Measurements from ENCODE around the gene DNAJC27.
"Not testable (repeated sequence)": the region's sequence is repeated elsewhere in the genome, so short reads cannot be mapped to it uniquely, and the experiment has no call there.

The DNAJC27 gene

DNA sequence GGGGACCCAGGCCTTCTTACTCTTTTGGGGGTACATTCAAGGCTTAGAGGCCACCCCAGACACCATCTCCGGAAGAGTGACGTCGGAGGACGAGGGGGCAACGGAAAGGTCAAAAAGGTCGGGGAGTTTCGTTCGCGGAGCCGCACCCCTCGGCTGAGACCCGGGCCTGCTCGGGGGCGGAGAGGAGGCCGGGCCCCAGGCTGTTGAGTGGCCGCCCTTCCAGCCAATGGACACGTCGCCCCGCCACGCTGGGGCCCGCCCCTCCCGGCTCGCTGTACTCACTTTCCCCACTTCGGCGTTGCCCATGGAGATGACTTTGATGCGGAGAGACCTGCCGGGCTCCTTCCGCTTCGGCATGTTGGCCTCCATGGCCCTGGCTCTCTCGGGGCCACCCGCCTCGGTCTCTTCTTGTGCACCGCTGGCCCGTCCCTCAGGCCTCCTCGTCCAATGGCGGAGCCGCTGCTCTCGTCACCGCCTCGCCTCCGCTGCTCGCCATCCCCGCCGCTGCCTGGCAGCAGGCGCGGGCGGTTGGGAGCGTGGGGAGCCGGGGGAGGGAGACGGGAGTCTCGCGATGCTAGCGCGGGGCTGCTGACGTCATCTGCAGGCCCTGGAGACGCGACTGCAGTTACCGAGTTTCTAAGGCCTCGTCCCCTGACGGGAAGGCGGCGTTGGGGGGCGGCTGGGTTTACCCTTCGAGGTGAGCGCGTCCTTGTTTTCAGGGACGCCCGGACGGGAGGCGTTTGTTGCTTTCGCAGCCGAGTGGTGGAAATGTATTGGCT, at the start of gene DNAJC27:
Gene DNAJC27 (minus strand): TSS at position 420 of the 779 bp plus-strand sequence. CDS start 51 bp downstream, at position 369.
- peak; percentile 99 for DNase-seq (ENCODE audit: low read depth, low spot score)

- DNase-seq (ENCODE audit: low read depth, low spot score): no peak
Measured at GRCh38 chr2:25018681-25019080, 46.9 kb upstream of the DNAJC27 start.

DNA sequence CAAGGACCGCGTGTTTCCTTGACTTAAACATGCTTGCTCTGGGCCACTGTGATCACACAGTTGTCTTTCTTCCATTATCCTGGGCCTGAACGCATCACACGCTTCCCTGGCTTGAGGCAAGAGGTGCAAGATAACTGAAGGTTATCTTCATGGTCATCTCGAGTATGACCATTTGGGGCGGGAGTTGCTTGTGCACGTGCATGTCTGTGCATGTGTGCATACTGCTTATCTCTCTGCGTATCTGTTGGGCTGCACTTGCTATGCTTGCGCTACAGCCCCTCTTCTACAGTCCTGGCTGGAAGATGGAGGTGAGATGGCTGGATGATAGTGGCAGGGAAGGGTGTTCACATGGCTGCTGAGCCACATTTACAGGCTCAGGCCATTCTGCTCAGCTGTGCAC, 42.9 kb upstream of the DNAJC27 start:
- no peak for DNase-seq (ENCODE audit: low read depth, low spot score)

GRCh38 chr2:25011342-25011741, 39.6 kb upstream of the DNAJC27 start:
- DNase-seq (ENCODE audit: low read depth, low spot score): not testable (repeated sequence)

GRCh38 chr2:25009954-25010353, 38.2 kb upstream of the DNAJC27 start:
- DNase-seq (ENCODE audit: low read depth, low spot score): no peak

- no peak for DNase-seq (ENCODE audit: low read depth, low spot score)
Measured at GRCh38 chr2:25002066-25002465, 30.3 kb upstream of the DNAJC27 start.

GRCh38 chr2:25001325-25001637, 29.5 kb upstream of the DNAJC27 start:
- DNase-seq (ENCODE audit: low read depth, low spot score): no peak

DNA sequence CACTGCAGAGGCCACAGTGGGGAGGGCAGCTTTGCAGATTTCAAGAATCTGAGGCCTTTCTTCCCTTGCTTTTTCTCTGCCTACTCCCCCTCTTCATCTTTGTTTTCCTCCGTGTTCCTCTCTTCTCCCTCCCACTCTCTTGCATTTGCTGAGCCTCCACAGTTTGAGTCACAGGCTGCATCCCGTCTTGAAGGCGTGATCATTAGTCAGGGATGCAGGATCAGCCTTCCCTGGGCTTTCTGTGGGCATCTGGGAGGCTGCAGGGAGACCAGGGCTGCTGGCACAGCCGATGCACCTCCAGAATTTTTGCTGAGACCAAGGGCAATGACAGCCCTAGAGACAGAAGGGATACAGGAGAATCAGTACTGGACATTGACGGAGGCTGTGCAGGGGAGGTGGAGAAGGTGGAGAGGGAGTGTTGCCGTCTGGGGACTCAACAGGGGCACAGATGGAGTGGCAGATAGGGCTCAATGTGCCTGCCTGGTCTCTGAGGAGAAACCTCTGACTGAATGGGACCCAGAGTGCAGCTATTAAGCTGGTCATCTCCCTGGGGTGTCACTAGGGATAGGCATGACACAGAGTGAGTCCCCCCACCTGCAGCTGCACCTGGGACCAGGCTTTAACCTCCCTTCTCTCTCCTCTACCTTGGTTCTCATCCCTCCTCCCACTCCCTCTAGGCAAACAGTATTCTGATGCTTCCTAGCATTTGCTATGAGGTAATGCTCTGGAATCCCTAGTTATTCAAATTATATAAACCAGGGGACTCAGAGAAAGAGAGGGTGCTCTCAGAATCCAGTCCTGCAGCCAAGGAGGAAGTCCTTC, 29.0 kb upstream of the DNAJC27 start:
- no peak for DNase-seq (ENCODE audit: low read depth, low spot score)

DNA sequence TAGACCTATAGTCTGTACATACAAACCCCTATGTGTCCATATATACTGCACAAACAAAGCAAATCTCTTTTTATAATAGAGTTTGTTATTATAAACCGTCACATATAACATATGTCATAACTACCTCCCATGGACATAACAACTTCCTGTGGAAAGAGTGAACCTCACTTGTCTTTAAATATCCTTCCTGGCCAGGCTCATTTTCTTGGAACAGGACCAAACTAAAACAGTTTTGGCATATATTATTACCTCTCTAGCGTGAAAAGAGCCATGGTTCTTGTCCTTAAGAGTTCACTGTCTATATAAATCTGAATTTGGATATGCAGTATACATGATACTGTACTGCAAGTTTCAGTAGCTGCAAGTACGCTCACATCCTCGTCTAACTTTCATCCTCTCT, 28.3 kb upstream of the DNAJC27 start:
- no peak for DNase-seq (ENCODE audit: low read depth, low spot score)

DNA sequence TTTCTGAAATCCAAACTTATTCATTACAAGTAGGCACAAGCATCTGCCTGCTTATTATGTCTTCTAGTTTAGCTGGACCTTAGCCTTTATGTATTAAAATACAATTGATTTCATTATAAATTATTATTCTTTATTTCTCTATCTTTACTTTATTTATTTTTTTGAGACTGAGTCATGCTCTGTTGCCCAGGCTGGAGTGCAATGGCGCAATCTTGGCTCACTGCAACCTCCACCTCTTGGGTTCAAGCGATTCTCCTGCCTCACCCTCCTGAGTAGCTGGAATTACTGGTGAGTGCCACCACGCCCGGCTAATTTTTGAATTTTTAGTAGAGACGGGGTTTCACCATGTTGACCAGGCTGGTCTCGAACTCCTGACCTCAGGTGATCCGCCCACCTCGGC, 27.3 kb upstream of the DNAJC27 start:
- DNase-seq (ENCODE audit: low read depth, low spot score): not testable (repeated sequence)

- DNase-seq (ENCODE audit: low read depth, low spot score): no peak
Measured at GRCh38 chr2:24994146-24994724, 22.5 kb upstream of the DNAJC27 start.

GRCh38 chr2:24993406-24994145, 21.8 kb upstream of the DNAJC27 start:
- DNase-seq (ENCODE audit: low read depth, low spot score): no peak

DNA sequence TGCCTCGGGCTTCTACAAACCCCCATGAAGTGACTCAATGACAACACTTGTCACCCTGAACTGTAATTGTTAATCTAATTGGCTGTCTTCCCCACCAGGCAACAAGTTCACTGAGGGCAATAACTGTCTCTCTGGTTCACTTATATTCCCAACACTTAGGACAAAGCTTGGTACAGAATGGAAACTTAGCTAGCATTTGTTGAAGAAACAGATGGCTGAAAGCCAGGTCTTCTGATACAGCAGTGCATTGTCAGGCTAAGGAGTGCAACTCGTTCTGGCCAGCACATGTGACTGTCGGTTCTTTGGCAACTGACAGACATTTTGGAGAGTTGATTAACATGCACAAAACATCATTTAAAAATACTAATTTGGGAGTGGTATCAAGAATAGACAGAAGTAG, 14.6 kb upstream of the DNAJC27 start:
- DNase-seq (ENCODE audit: low read depth, low spot score): no peak

GRCh38 chr2:24985511-24985910, 13.8 kb upstream of the DNAJC27 start:
- no peak for DNase-seq (ENCODE audit: low read depth, low spot score)

GRCh38 chr2:24984912-24985311, 13.2 kb upstream of the DNAJC27 start:
- DNase-seq (ENCODE audit: low read depth, low spot score): peak; percentile 74

GRCh38 chr2:24981411-24982136, 9.8 kb upstream of the DNAJC27 start:
- no peak for DNase-seq (ENCODE audit: low read depth, low spot score)

DNA sequence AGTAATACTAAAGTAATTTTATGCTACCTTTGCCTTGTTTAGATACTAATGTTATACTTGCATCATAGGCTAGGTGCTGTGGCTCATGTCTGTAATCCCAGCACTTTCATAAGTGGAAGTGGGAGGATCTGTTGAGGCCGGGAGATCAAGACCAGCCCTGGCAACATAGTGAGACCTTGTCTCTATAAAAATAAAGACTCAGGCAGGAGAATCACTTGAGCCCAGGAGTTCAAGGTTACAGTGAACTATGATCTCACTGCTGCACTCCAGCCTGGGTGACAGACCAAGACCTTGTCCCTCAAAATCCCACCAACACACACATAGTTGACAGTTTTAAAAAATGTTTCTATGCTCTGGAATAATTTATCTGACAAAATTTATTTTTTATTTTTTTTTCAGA, 6.9 kb upstream of the DNAJC27 start:
- no peak for DNase-seq (ENCODE audit: low read depth, low spot score)

GRCh38 chr2:24977631-24978030, 5.9 kb upstream of the DNAJC27 start:
- DNase-seq (ENCODE audit: low read depth, low spot score): no peak

- no peak for DNase-seq (ENCODE audit: low read depth, low spot score)
Measured at GRCh38 chr2:24973812-24974211, 2.1 kb upstream of the DNAJC27 start.

DNA sequence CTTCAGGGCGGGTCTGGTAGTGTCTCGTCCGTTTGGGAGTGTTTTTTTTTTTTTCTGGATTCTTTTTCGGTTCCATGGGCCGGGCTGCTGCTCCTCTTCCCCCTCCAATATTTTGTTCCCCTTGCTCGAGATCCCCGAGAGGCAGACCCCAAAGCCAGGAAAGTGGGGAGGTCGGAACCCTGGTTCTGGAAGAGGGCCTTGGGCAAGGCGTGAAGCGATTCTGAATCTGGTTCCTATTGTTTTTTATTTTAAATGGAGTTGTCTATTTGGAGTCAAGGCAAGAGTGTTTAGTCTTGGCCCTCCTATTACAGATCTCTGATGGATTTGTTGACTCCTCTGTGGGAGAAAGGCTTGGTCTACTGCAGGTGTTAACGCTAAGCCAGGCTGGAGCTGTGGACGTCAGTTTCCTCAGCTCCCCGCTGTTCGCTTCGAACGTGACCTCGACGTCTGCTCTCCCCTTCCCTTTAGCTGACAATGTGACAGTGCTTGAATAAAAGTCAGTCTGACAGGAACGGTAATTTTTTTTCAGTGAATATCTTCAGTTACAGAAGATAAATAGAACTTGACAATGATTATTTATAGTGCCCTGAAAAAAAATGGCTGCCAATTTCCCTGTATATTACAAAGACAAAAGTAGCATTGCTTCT, 683 bp upstream of the DNAJC27 start:
- DNase-seq (ENCODE audit: low read depth, low spot score): peak; percentile 36

GRCh38 chr2:24971286-24971535, 544 bp downstream of the DNAJC27 start:
- no peak for DNase-seq (ENCODE audit: low read depth, low spot score)
